Thoracic aorta endothelial cell (primary cell): ENCODE measurements around the gene OR2F1. TPM values are rescaled to one million over a fixed set of nuclear protein-coding genes. Genes with fewer than 3 reads are reported as not detected.

Experiments
- total RNA-seq: library from RNA; depleted of rRNA; stranded (reverse); fragments of >200 nt; gene quantifications from 2 replicates; pipeline ENCODE4 v1.2.3, GENCODE V29; 2012

OR2F1 gene, protein sequence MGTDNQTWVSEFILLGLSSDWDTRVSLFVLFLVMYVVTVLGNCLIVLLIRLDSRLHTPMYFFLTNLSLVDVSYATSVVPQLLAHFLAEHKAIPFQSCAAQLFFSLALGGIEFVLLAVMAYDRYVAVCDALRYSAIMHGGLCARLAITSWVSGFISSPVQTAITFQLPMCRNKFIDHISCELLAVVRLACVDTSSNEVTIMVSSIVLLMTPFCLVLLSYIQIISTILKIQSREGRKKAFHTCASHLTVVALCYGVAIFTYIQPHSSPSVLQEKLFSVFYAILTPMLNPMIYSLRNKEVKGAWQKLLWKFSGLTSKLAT
- not detected in 2 replicates for total RNA-seq

GRCh38 chr7:143954544-143954943, at the start of gene OR2F1:
Gene OR2F1, plus strand, starts transcription at chr7:143954844. Its CDS starts 5,127 bp downstream, at chr7:143959971.

GRCh38 chr7:143934526-143935325, 19.9 kb upstream of the OR2F1 start, which contains the start of gene OR2F2:
Gene OR2F2, plus strand, starts transcription at chr7:143935233. Its CDS starts 0 bp downstream, at chr7:143935233.

DNA sequence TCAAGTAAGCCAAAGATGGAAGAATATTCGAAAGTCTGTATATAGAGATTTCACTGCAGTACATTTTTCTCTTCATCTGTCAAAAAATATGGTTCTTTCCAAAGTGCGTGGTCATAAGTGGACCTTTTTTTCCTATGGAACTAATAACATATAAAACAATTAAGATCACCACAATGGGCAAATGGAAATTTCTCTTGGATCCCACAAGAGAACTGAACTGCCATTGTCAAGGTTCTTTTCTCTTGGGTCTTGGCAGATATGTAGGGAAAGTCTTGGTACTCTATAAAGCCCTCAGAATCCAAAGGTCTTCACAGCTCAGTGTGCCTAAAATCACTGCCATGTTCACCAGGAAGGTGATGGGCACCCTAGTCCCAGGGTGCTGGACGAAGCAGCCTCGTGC, 45.4 kb downstream of the OR2F1 start, which contains the start of gene OR6B1:
OR6B1 (plus strand) TSS at position 301 of the 400 bp plus-strand sequence. CDS start 3,677 bp downstream, outside the sequence.

Other genes with a start within 250 kb of the OR2F1 start
- 1.2 and 2.2 TPM in 2 replicates for gene CTAGE6, start 197.1 kb upstream of the OR2F1 start, total RNA-seq
- 45.1 and 48.7 TPM in 2 replicates for gene TCAF1, start 52.7 kb upstream of the OR2F1 start, total RNA-seq
- not detected in 2 replicates for gene OR2F2, start 19.6 kb upstream of the OR2F1 start, total RNA-seq
- not detected in 2 replicates for gene OR6B1, start 45.5 kb downstream of the OR2F1 start, total RNA-seq
- not detected in 2 replicates for gene OR2A5, start 94.1 kb downstream of the OR2F1 start, total RNA-seq
- not detected in 2 replicates for gene OR2A25, start 115.0 kb downstream of the OR2F1 start, total RNA-seq
- gene OR2A12, start 131.4 kb downstream of the OR2F1 start, total RNA-seq = not detected in 2 replicates
- gene OR2A2, start 154.7 kb downstream of the OR2F1 start, total RNA-seq = not detected in 2 replicates
- not detected in 2 replicates for gene OR2A14, start 168.3 kb downstream of the OR2F1 start, total RNA-seq
- 0.22 and 1.1 TPM in 2 replicates for gene CTAGE4, start 228.6 kb downstream of the OR2F1 start, total RNA-seq
- gene ARHGEF35, start 241.0 kb downstream of the OR2F1 start, total RNA-seq = 0.53 and 1.1 TPM in 2 replicates